ENCODE measurements around the gene INPP5A. TPM values are rescaled to one million over a fixed set of nuclear protein-coding genes. Genes with fewer than 3 reads are reported as not detected.

The INPP5A gene
- total RNA-seq, 1 experiment from 2014 or later = 14.7 TPM

DNA sequence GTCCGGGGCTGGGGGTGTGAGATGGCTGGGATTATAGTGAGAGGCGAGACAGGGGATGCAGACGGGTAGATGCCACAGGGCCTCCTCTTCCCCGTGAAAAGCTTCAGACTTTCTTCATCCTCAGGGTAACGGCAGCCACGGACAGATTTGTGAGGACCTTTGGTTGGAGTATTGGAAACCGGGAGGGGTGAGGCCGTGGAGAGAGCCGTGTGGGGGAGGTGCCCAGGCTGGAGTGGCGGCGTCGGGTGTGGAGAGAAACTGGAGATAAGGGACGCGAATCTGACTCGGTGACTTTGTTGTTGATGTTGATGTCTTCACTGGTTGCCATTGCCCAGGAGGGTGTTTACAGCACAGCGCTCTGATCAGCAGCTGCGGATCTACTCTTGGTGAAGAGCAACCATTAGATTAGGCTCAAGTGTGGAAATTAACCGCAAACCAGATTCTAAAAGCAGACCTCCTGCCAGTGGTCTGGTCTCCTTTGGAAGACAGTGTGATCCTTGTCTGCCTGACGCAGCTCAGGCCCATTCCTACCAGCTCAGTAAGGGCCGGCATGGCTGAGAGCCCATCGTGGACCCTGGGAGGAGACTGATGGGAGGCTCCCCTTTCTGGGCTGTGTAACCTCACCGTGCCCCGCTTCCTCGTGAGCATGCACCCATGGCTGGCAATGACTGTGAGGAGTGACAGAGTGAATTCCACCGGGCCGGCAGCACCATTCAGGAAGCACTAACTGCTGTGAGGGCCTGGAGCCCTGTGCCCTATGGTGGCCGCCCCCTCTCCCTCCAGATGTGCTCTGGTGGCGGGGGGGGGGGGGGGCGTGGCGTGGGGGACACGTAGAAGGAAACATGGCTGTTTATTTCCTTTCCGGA, 90.3 kb downstream of the INPP5A start:
- H3K4me3 Mint-ChIP-seq (ENCODE audit: unreplicated experiment) = no peak overlapping the region
- DNase-seq (ENCODE audit: unreplicated experiment) = no peak
- no peaks in the 10 kb centered on the region for H3K36me3 Mint-ChIP-seq (ENCODE audit: insufficient read depth, unreplicated experiment)
- H3K9me3 Mint-ChIP-seq (ENCODE audit: unreplicated experiment) = no peaks in the 10 kb centered on the region
- BruUV-seq (replicated peaks) = no TSS peak
- POLR2A ChIA-PET = no interaction called here
- CTCF ChIA-PET = interaction anchor here (1.0 to 1.3 kb wide), 2 partner anchors 26 to 169 kb away, joined by 4 to 6 read pairs; no protein-coding TSS in a partner anchor
- TF ChIP-seq, protein P1, sequence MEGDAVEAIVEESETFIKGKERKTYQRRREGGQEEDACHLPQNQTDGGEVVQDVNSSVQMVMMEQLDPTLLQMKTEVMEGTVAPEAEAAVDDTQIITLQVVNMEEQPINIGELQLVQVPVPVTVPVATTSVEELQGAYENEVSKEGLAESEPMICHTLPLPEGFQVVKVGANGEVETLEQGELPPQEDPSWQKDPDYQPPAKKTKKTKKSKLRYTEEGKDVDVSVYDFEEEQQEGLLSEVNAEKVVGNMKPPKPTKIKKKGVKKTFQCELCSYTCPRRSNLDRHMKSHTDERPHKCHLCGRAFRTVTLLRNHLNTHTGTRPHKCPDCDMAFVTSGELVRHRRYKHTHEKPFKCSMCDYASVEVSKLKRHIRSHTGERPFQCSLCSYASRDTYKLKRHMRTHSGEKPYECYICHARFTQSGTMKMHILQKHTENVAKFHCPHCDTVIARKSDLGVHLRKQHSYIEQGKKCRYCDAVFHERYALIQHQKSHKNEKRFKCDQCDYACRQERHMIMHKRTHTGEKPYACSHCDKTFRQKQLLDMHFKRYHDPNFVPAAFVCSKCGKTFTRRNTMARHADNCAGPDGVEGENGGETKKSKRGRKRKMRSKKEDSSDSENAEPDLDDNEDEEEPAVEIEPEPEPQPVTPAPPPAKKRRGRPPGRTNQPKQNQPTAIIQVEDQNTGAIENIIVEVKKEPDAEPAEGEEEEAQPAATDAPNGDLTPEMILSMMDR (IDR thresholded peaks at IDR 0.05; ENCODE audit: unreplicated experiment) = no peak
- H3K4me1 Mint-ChIP-seq (ENCODE audit: insufficient read depth, unreplicated experiment) = no peaks in the 10 kb centered on the region
- H3K27me3 Mint-ChIP-seq (ENCODE audit: insufficient read depth, unreplicated experiment) = no peaks in the 10 kb centered on the region
- intact Hi-C loops (cut with micrococcal nuclease) = no loop called here
- no peak overlapping the region for H3K27ac Mint-ChIP-seq (ENCODE audit: low read depth, unreplicated experiment)

GRCh38 chr10:132628966-132629900, 91.6 kb downstream of the INPP5A start:
- BruUV-seq (replicated peaks) = no TSS peak
- H3K27ac Mint-ChIP-seq (ENCODE audit: low read depth, unreplicated experiment) = no peak overlapping the region
- ChIA-PET CTCF (interaction anchor here (1.3 kb wide), 1 partner anchor 170 kb away, joined by 4 read pairs; no protein-coding TSS in a partner anchor), POLR2A (no interaction called here)
- no peak for DNase-seq (ENCODE audit: unreplicated experiment)
- H3K36me3 Mint-ChIP-seq (ENCODE audit: insufficient read depth, unreplicated experiment) = no peaks in the 10 kb centered on the region
- H3K9me3 Mint-ChIP-seq (ENCODE audit: unreplicated experiment) = no peaks in the 10 kb centered on the region
- TF ChIP-seq, protein P1 (IDR thresholded peaks at IDR 0.05; ENCODE audit: unreplicated experiment) = no peak
- no peak overlapping the region for H3K4me3 Mint-ChIP-seq (ENCODE audit: unreplicated experiment)
- intact Hi-C loops (cut with micrococcal nuclease) = no loop called here
- H3K27me3 Mint-ChIP-seq (ENCODE audit: insufficient read depth, unreplicated experiment) = no peaks in the 10 kb centered on the region
- H3K4me1 Mint-ChIP-seq (ENCODE audit: insufficient read depth, unreplicated experiment) = peaks cover 5% of the 10 kb centered on the region

GRCh38 chr10:132630156-132630555, 92.6 kb downstream of the INPP5A start:
- H3K9me3 Mint-ChIP-seq (ENCODE audit: unreplicated experiment) = no peaks in the 10 kb centered on the region
- POLR2A ChIA-PET = no interaction called here
- H3K4me3 Mint-ChIP-seq (ENCODE audit: unreplicated experiment) = no peak overlapping the region
- DNase-seq (ENCODE audit: unreplicated experiment) = no peak
- no peaks in the 10 kb centered on the region for H3K27me3 Mint-ChIP-seq (ENCODE audit: insufficient read depth, unreplicated experiment)
- CTCF ChIA-PET = no interaction called here
- H3K27ac Mint-ChIP-seq (ENCODE audit: low read depth, unreplicated experiment) = no peak overlapping the region
- BruUV-seq (replicated peaks) = no TSS peak
- intact Hi-C loops (cut with micrococcal nuclease) = no loop called here
- TF ChIP-seq, protein P1 (IDR thresholded peaks at IDR 0.05; ENCODE audit: unreplicated experiment) = no peak
- H3K4me1 Mint-ChIP-seq (ENCODE audit: insufficient read depth, unreplicated experiment) = peaks cover 13% of the 10 kb centered on the region
- H3K36me3 Mint-ChIP-seq (ENCODE audit: insufficient read depth, unreplicated experiment) = no peaks in the 10 kb centered on the region
